HepG2 (cell line): Measurements from ENCODE around the gene MYO7B. TPM values are rescaled to one million over a fixed set of nuclear protein-coding genes. Genes with fewer than 3 reads are reported as not detected.

Experiments
- ATAC-seq: fragments of 200-7000 bp; cut with Tn5 transposase; 3 replicates; pipeline ENCODE4 v1.9.1; 2020; ENCODE audit warnings: mild to moderate bottlenecking, moderate library complexity
- BruUV-seq: library from RNA; stranded (reverse); fragments of 400-500 nt; replicated peaks from 2 replicates; lab custom pipeline; 2021; lab: Mats Ljungman, UMichigan
- CTCF ChIA-PET: fragments of 300-600 bp; formaldehyde crosslinking; extraction: SDS; loops from one replicate; lab custom pipeline; 2021; ENCODE audit warnings: low total read pairs, inconsistent platforms, low intra/inter-chr PET ratio; lab: Yijun Ruan, JAX
- POLR2A ChIA-PET: fragments of 350-600 bp; sonication (Branson Sonifier 250); formaldehyde crosslinking; loops from one replicate; lab custom pipeline; 2020; ENCODE audit warnings: antibody characterized with exemption, inconsistent platforms; lab: Yijun Ruan, JAX
- DNase-seq: peaks from one replicate; pipeline ENCODE4 v3.0.0-alpha.2; 2015; ENCODE audit warnings: low spot score
- FAIRE-seq: peaks from 3 replicates; lab custom pipeline; 2011; peaks lifted over from hg19 to GRCh38; lab: Jason Lieb, UNC
- H2AFZ ChIP-seq: one replicate; pipeline ENCODE4 v1.6.1; 2011; ENCODE audit warnings: low read length, inconsistent platforms
- H3K27ac ChIP-seq: fragments of 300-600 bp; 3 replicates; pipeline ENCODE4 v1.8.0; 2011; ENCODE audit warnings: mixed run types, mild to moderate bottlenecking, mixed read lengths, low read length, inconsistent platforms; ENCODE audit not compliant: insufficient read depth; ENCODE audit errors: extremely low read length
- H3K27me3 ChIP-seq, 2 experiments: fragments of 200-600 bp in 1 of 2; 2 replicates in 1 of 2; 3 replicates in 1 of 2; pipeline versions ENCODE4 v1.6.0 to v1.8.0; 2011; ENCODE audit warnings: low read length in 2 of 2, mild to moderate bottlenecking in 2 of 2, moderate library complexity in 2 of 2, inconsistent platforms in 1 of 2; ENCODE audit not compliant: insufficient read depth in 2 of 2, control insufficient read depth in 1 of 2
- H3K36me3 ChIP-seq, 2 experiments: fragments of 200-600 bp in 1 of 2; replicated peaks in 1 of 2; 2 replicates in 1 of 2; 3 replicates in 1 of 2; pipeline versions ENCODE4 v1.5.1 to v1.8.0; 2011; ENCODE audit warnings: low read length in 2 of 2, inconsistent platforms in 1 of 2; ENCODE audit not compliant: insufficient read depth in 2 of 2, control insufficient read depth in 1 of 2
- H3K4me1 ChIP-seq: 2 replicates; pipeline ENCODE4 v1.5.1; 2012; ENCODE audit warnings: low read length, inconsistent platforms; ENCODE audit not compliant: insufficient read depth
- H3K4me2 ChIP-seq: 2 replicates; pipeline ENCODE4 v1.6.0; 2011; ENCODE audit warnings: low read depth, low read length, inconsistent platforms
- H3K4me3 ChIP-seq, 3 experiments: fragments of 200-600 bp in 1 of 3; sonication (generic), shearing (Covaris generic) in 1 of 3; replicated peaks in 1 of 3; 2 replicates each; pipeline ENCODE4 v1.5.1; 2011 to 2016; ENCODE audit warnings: low read length in 3 of 3, inconsistent platforms in 2 of 3, low read depth in 2 of 3, mild to moderate bottlenecking in 2 of 3, control low read depth in 1 of 3, mixed read lengths in 1 of 3; ENCODE audit not compliant: insufficient read depth in 1 of 3
- H3K79me2 ChIP-seq: one replicate; pipeline ENCODE4 v1.6.1; 2011; ENCODE audit warnings: low read length, inconsistent platforms; ENCODE audit not compliant: insufficient read depth
- H3K9ac ChIP-seq: 2 replicates; pipeline ENCODE4 v1.6.0; 2011; ENCODE audit warnings: mild to moderate bottlenecking, low read depth, low read length, inconsistent platforms; ENCODE audit not compliant: insufficient read depth
- H3K9me3 ChIP-seq: 2 replicates; pipeline ENCODE4 v1.5.1; 2012; ENCODE audit warnings: mild to moderate bottlenecking, low read length
- H4K20me1 ChIP-seq: 2 replicates; pipeline ENCODE4 v1.6.0; 2011; ENCODE audit warnings: inconsistent platforms, mild to moderate bottlenecking, low read length, moderate library complexity; ENCODE audit not compliant: insufficient read depth
- AKAP8 ChIP-seq: sonication (generic); formaldehyde crosslinking; IDR thresholded peaks from 2 replicates; pipeline ENCODE4 v1.5.1; 2020; ENCODE audit warnings: mild to moderate bottlenecking, missing genetic modification reagents
- ATM ChIP-seq: fragments of 450-650 bp; IDR thresholded peaks from 2 replicates; pipeline ENCODE4 v1.7.1; 2017; ENCODE audit warnings: mild to moderate bottlenecking, borderline replicate concordance
- FOXO1 ChIP-seq: sonication (generic); formaldehyde crosslinking; IDR thresholded peaks from 2 replicates; pipeline ENCODE4 v1.4.0; 2020; ENCODE audit warnings: missing genetic modification reagents
- MAFK ChIP-seq, 2 experiments: IDR thresholded peaks in 1 of 2; conservative IDR thresholded peaks in 1 of 2; 2 replicates each; pipeline ENCODE4 v1.6.1; 2011; ENCODE audit warnings: improper control_type of control experiment in 2 of 2, low read length in 2 of 2
- NFKBIZ ChIP-seq: IDR thresholded peaks from 2 replicates; pipeline ENCODE4 v1.6.1; 2018; ENCODE audit warnings: missing genetic modification reagents, missing compliant biosample characterization
- NFYB ChIP-seq: sonication (generic); formaldehyde crosslinking; IDR thresholded peaks from 2 replicates; pipeline ENCODE4 v1.4.0; 2020; ENCODE audit warnings: missing genetic modification reagents
- NFYC ChIP-seq: IDR thresholded peaks from 2 replicates; pipeline ENCODE4 v1.6.1; 2016; ENCODE audit warnings: missing genetic modification reagents, missing compliant biosample characterization
- SETDB1 ChIP-seq: sonication (generic); formaldehyde crosslinking; IDR thresholded peaks from 2 replicates; pipeline ENCODE4 v1.5.1; 2020; ENCODE audit warnings: missing genetic modification reagents, mild to moderate bottlenecking, borderline replicate concordance
- ZFP37 ChIP-seq: sonication (generic); formaldehyde crosslinking; IDR thresholded peaks from 2 replicates; pipeline ENCODE4 v1.4.0; 2020; ENCODE audit warnings: missing genetic modification reagents, borderline replicate concordance
- ZFP82 ChIP-seq: sonication (generic); formaldehyde crosslinking; IDR thresholded peaks from 2 replicates; pipeline ENCODE4 v1.5.1; 2020; ENCODE audit warnings: mild to moderate bottlenecking, missing genetic modification reagents, borderline replicate concordance
- ZNF354B ChIP-seq: sonication (generic); formaldehyde crosslinking; IDR thresholded peaks from 2 replicates; pipeline ENCODE4 v1.8.0; 2022; ENCODE audit warnings: mild to moderate bottlenecking, missing genetic modification reagents
- ZNF547 ChIP-seq: sonication (generic); formaldehyde crosslinking; IDR thresholded peaks from 2 replicates; pipeline ENCODE4 v1.5.1; 2020; ENCODE audit warnings: mild to moderate bottlenecking, missing genetic modification reagents
- ZNF672 ChIP-seq: sonication (generic); formaldehyde crosslinking; IDR thresholded peaks from 2 replicates; pipeline ENCODE4 v1.8.1; 2022; ENCODE audit warnings: missing genetic modification reagents
- ZNF766 ChIP-seq: sonication (generic); formaldehyde crosslinking; IDR thresholded peaks from 2 replicates; pipeline ENCODE4 v1.5.0; 2020; ENCODE audit warnings: missing genetic modification reagents, borderline replicate concordance
- ZNF781 ChIP-seq: sonication (generic); formaldehyde crosslinking; IDR thresholded peaks from 2 replicates; pipeline ENCODE4 v1.5.1; 2020; ENCODE audit warnings: borderline replicate concordance, mild to moderate bottlenecking, missing genetic modification reagents; ENCODE audit errors: not compliant biosample characterization
- WGBS: methylation state at CpG from one replicate; pipeline ENCODE4 v1.1.6; 2017; ENCODE audit warnings: low lambda C conversion rate; 5-methylcytosine and 5-hydroxymethylcytosine counted together
- in situ Hi-C: cut with HindIII; loops from 2 replicates; pipeline ENCODE4 v1.10.0; 2017; ENCODE audit warnings: low pct_unique_long_range_greater_than_20kb; ENCODE audit not compliant: extremely low pct_ligation_motif_present
- intact Hi-C: fragments of 100-400 bp; cut with micrococcal nuclease; formaldehyde crosslinking; loops from one replicate; pipeline ENCODE4 v1.10.0; 2022; ENCODE audit not compliant: unreplicated experiment
- polyA plus RNA-seq, 8 experiments: library from polyadenylated mRNA; depleted of rRNA in 3 of 8; stranded (reverse) in 7 of 8; unstranded in 1 of 8; fragments of >200 nt; fragmentation: Illumina TruSeq in 4 of 8; extraction: Trizol in 4 of 8; gene quantifications; 2 replicates each; pipeline versions ENCODE4 v1.2.1 to v1.2.3, GENCODE V29; 2011 to 2016; ENCODE audit warnings: low read depth in 4 of 8, missing spikeins in 1 of 8, mixed read lengths in 1 of 8; ENCODE audit not compliant: insufficient read depth in 1 of 8
- total RNA-seq, 5 experiments: library from RNA; depleted of rRNA; stranded (reverse); fragments of >200 nt; fragmentation: Illumina TruSeq; extraction: Trizol; gene quantifications; 2 replicates each; pipeline ENCODE4 v1.2.3, GENCODE V29; 2016; ENCODE audit warnings: low read depth in 1 of 5
- TF ChIP-seq, protein P1 (sequence below): sonication (generic); formaldehyde crosslinking; IDR thresholded peaks from 2 replicates; pipeline ENCODE4 v1.4.0; 2020; ENCODE audit warnings: mild to moderate bottlenecking, missing genetic modification reagents
- TF ChIP-seq, protein P2 (sequence below): sonication (generic); formaldehyde crosslinking; IDR thresholded peaks from 2 replicates; pipeline ENCODE4 v1.5.0; 2020; ENCODE audit warnings: missing genetic modification reagents

The MYO7B gene
- total and polyA plus RNA-seq, 2 of the 13 experiments (the other 11 are each of a cell fraction or from before 2014, with no cell fraction given), result not detected

DNA sequence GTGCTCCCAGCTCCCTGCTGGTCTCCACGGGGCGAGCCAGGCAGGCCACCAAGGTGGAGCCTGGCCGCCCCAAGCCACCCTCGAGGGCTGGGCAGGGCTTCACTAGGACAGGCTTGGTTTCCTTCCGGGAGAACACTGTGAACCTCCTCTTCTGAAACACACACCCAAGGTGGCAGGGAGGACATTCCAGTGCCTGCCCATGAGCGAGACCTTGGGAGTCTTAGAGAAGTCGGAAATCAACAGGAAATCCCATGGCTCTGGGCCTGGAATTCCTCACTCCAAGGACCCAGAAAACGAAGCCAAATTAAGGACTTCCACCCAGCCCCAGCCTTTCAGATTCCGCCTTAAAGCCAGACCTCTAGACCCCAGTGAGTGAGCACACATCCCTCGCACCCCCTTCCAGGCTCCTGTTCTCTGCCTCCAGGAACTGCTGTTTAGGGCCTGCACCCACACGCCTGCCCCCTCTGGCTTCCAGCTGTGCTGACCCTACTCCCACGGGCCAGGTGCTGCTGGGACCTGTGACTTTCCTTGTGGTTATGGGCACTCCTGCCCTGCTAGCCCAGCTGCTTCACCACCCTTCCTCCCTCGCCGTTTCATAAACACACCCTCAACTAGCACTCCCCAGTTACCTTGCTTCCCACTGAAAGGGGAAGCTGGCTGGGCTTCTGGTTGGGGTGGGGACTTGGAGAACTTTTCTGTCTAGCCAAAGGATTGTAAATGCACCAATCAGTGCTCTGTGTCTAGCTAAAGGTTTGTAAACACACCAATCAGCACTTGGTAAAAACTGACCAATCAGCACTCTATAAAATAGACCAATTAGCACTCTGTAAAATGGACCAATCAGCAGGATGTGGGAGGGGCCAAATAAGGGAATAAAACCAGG is 124.2 kb downstream of the MYO7B start:
- CTCF ChIA-PET, result no interaction called here
- Histone ChIP-seq H3K4me2 (no peak overlapping the region), H3K36me3 (no peaks in the 10 kb centered on the region), H3K27me3 (peaks cover 2 to 57% of the 10 kb centered on the region in 2 experiments; a peak in 4 of 5 replicates), H3K9me3 (no peaks in the 10 kb centered on the region), H3K9ac (no peak overlapping the region), H3K79me2 (no peaks in the 10 kb centered on the region), H3K4me1 (peaks cover 14% of the 10 kb centered on the region), H3K4me3 (no peak overlapping the region), H4K20me1 (no peaks in the 10 kb centered on the region), H3K27ac (no peak overlapping the region), H2AFZ (no peak overlapping the region)
- in situ Hi-C loops, result no loop called here
- DNase-seq (no peak), FAIRE-seq (no peak), ATAC-seq (no peak)
- TF ChIP-seq, protein P1, sequence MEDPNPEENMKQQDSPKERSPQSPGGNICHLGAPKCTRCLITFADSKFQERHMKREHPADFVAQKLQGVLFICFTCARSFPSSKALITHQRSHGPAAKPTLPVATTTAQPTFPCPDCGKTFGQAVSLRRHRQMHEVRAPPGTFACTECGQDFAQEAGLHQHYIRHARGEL (CRISPR knock-in tag), result no peak
- TF ChIP-seq NFYB (CRISPR knock-in tag) (peak; percentile 64), NFKBIZ (CRISPR knock-in tag) (no peak), MAFK (conservative IDR thresholded peaks at IDR 0.05 in 1 of 2, IDR thresholded peaks at IDR 0.05 in 1 of 2; ENCODE audit: low read length in 2 of 2) (peak; percentile 9 to 20; a peak in 1 of 4 replicates), NFYC (CRISPR knock-in tag) (peak; percentile 48)
- 73% methylated on average over 12 of the region's 14 CpGs for WGBS
- no TSS peak for BruUV-seq
- POLR2A ChIA-PET, result no interaction called here
- intact Hi-C loops, result no loop called here

DNA sequence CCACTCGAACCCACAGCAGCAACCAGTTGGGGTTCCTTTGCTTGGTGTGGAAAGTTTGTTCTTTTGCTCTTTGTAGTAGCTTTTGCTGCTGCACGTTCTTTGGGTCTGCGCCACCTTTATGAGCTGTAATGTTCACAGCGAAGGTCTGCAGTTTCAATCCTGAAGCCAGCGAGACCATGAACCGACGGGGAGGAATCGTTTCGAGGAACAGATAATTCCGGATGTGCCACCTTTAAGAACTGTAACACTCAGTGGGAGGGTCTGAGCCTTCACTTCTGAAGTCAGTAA is 124.8 kb downstream of the MYO7B start:
- Histone ChIP-seq H3K9me3 (no peaks in the 10 kb centered on the region), H3K79me2 (no peaks in the 10 kb centered on the region), H4K20me1 (no peaks in the 10 kb centered on the region), H3K27me3 (peaks cover 2 to 58% of the 10 kb centered on the region in 2 experiments; a peak in 4 of 5 replicates), H3K9ac (no peak overlapping the region), H3K4me1 (peaks cover 14% of the 10 kb centered on the region), H3K27ac (no peak overlapping the region), H3K4me2 (no peak overlapping the region), H3K36me3 (no peaks in the 10 kb centered on the region), H2AFZ (no peak overlapping the region), H3K4me3 (no peak overlapping the region)
- FAIRE-seq, result no peak
- ChIA-PET CTCF (no interaction called here), POLR2A (no interaction called here)
- intact Hi-C loops, result no loop called here
- WGBS, result 77% methylated on average over 10 of the region's 10 CpGs
- ATAC-seq, result no peak
- BruUV-seq, result no TSS peak
- in situ Hi-C loops, result no loop called here
- no peak for DNase-seq
- TF ChIP-seq SETDB1 (CRISPR knock-in tag), result no peak
- TF ChIP-seq ZNF672 (CRISPR knock-in tag), result no peak
- no peak for TF ChIP-seq ZFP82 (CRISPR knock-in tag)
- TF ChIP-seq ZNF766 (CRISPR knock-in tag), result no peak
- TF ChIP-seq FOXO1 (CRISPR knock-in tag), result no peak
- no peak for TF ChIP-seq AKAP8
- no peak for TF ChIP-seq ZNF781 (CRISPR knock-in tag)
- TF ChIP-seq ATM, result no peak
- no peak for TF ChIP-seq ZNF354B (CRISPR knock-in tag)
- TF ChIP-seq NFYB (CRISPR knock-in tag), result peak; percentile 13; the same call in 1 of the 2 replicates
- TF ChIP-seq, protein P2, sequence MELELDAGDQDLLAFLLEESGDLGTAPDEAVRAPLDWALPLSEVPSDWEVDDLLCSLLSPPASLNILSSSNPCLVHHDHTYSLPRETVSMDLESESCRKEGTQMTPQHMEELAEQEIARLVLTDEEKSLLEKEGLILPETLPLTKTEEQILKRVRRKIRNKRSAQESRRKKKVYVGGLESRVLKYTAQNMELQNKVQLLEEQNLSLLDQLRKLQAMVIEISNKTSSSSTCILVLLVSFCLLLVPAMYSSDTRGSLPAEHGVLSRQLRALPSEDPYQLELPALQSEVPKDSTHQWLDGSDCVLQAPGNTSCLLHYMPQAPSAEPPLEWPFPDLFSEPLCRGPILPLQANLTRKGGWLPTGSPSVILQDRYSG (CRISPR knock-in tag), result no peak
- no peak for TF ChIP-seq ZFP37
- TF ChIP-seq NFYC (CRISPR knock-in tag), result 0 out of 2 replicates have a peak, but pooled peaks have one; percentile 3
- no peak for TF ChIP-seq ZNF547 (CRISPR knock-in tag)
